ENCODE data around the gene MB.
"Not testable (repeated sequence)": the region's sequence is repeated elsewhere in the genome, so short reads cannot be mapped to it uniquely, and the experiment has no call there.

- TF ChIP-seq CTCF, POLR2AphosphoS5 (IDR thresholded peaks at IDR 0.05): not testable (repeated sequence)
Observed at GRCh38 chr22:35623885-35624284, 6.8 kb upstream of the MB start.

Measured in prostate gland (tissue), 2 donors.